22Rv1 (cell line): Measurements from ENCODE around the gene CFAP43.

Experiments used
- H3K27ac ChIP-seq: fragments of 450-650 bp; 2 replicates; pipeline ENCODE4 v1.5.1; 2017
- CTCF ChIP-seq: fragments of 450-650 bp; IDR thresholded peaks from 2 replicates; pipeline ENCODE4 v1.5.1; 2017; ENCODE audit warnings: mild to moderate bottlenecking
- ZFX ChIP-seq: fragments of 450-650 bp; IDR thresholded peaks from 2 replicates; pipeline ENCODE4 v1.6.1; 2017; ENCODE audit warnings: antibody characterized with exemption, borderline replicate concordance

Gene CFAP43

GRCh38 chr10:104104418-104104817, 127.7 kb downstream of the CFAP43 start:
- no peak overlapping the region for H3K27ac ChIP-seq
- TF ChIP-seq CTCF (no peak), ZFX (no peak)

GRCh38 chr10:104103956-104104355, 128.2 kb downstream of the CFAP43 start:
- no peak overlapping the region for H3K27ac ChIP-seq
- no peak for TF ChIP-seq CTCF
- TF ChIP-seq ZFX: no peak

GRCh38 chr10:104101902-104102301, 130.3 kb downstream of the CFAP43 start:
- no peak overlapping the region for H3K27ac ChIP-seq
- no peak for TF ChIP-seq ZFX
- no peak for TF ChIP-seq CTCF

GRCh38 chr10:104100795-104101194, 131.4 kb downstream of the CFAP43 start:
- TF ChIP-seq CTCF (no peak), ZFX (no peak)
- no peak overlapping the region for H3K27ac ChIP-seq

GRCh38 chr10:104099941-104100340, 132.2 kb downstream of the CFAP43 start:
- TF ChIP-seq ZFX: no peak
- no peak for TF ChIP-seq CTCF
- no peak overlapping the region for H3K27ac ChIP-seq

- no peak overlapping the region for H3K27ac ChIP-seq
- TF ChIP-seq CTCF (no peak), ZFX (no peak)
These were observed 132.9 kb downstream of the CFAP43 start for GRCh38 chr10:104099269-104099668.

- TF ChIP-seq ZFX: no peak
- no peak for TF ChIP-seq CTCF
- H3K27ac ChIP-seq: no peak overlapping the region
These were observed 133.7 kb downstream of the CFAP43 start for GRCh38 chr10:104098358-104098925.
